Activated T-cell treated with anti-CD3 and anti-CD28 coated beads for 1 hour (primary cell): ENCODE measurements around the gene SLC43A3.

ENCODE experiments used
- DNase-seq: peaks from one replicate; pipeline ENCODE4 v3.0.0-alpha.2; 2020; ENCODE audit warnings: low read depth

SLC43A3 gene

GRCh38 chr11:57426929-57427726 lies at the start of gene SLC43A3:
TSS of gene SLC43A3 (minus strand) at chr11:57427121. CDS start at chr11:57426172, 949 bp downstream.
- DNase-seq: peak; percentile 50

GRCh38 chr11:57476047-57476756 lies 49.3 kb upstream of the SLC43A3 start:
- no peak for DNase-seq

- no peak for DNase-seq
These were observed 48.7 kb upstream of the SLC43A3 start for GRCh38 chr11:57475671-57476046.

- DNase-seq: no peak
These were observed 48.3 kb upstream of the SLC43A3 start for GRCh38 chr11:57475191-57475590.

- no peak for DNase-seq
These were observed 47.8 kb upstream of the SLC43A3 start for GRCh38 chr11:57474803-57475115.

GRCh38 chr11:57474017-57474802 lies 47.3 kb upstream of the SLC43A3 start:
- no peak for DNase-seq

GRCh38 chr11:57473285-57473841 lies 46.4 kb upstream of the SLC43A3 start:
- no peak for DNase-seq

- DNase-seq: no peak
These were observed 44.6 kb upstream of the SLC43A3 start for GRCh38 chr11:57471496-57471895.

GRCh38 chr11:57469268-57469667 lies 42.3 kb upstream of the SLC43A3 start:
- no peak for DNase-seq

GRCh38 chr11:57468276-57468675 lies 41.4 kb upstream of the SLC43A3 start:
- DNase-seq: no peak

GRCh38 chr11:57467508-57468157 lies 40.7 kb upstream of the SLC43A3 start:
- no peak for DNase-seq

GRCh38 chr11:57466680-57467079 lies 39.8 kb upstream of the SLC43A3 start:
- DNase-seq: no peak

GRCh38 chr11:57464539-57465181 lies 37.7 kb upstream of the SLC43A3 start:
- no peak for DNase-seq

- DNase-seq: no peak
These were observed 37.0 kb upstream of the SLC43A3 start for GRCh38 chr11:57463671-57464538.

GRCh38 chr11:57462597-57462996 lies 35.7 kb upstream of the SLC43A3 start:
- no peak for DNase-seq

- no peak for DNase-seq
These were observed 35.0 kb upstream of the SLC43A3 start for GRCh38 chr11:57461841-57462489.

GRCh38 chr11:57460758-57461749 lies 34.1 kb upstream of the SLC43A3 start:
- no peak for DNase-seq

GRCh38 chr11:57460022-57460757 lies 33.3 kb upstream of the SLC43A3 start, which contains the start of gene RTN4RL2:
TSS of gene RTN4RL2 (plus strand) at chr11:57460528. CDS start at chr11:57460866, 338 bp downstream.
- no peak for DNase-seq
